ENCODE data around the gene HYCC2. TPM values are rescaled to one million over a fixed set of nuclear protein-coding genes. Genes with fewer than 3 reads are reported as not detected.
A peak's percentile ranks its signal among the peaks of the same experiment; 100 is the strongest.

Gene HYCC2
- total and polyA plus RNA-seq, 7 donors = 4.8 to 20.2 (median 13.6) TPM

- H3K4me1 ChIP-seq = no peaks in the 10 kb centered on the region
- DNase-seq = no peak
- no peak overlapping the region for H3K27ac ChIP-seq
- no peaks in the 10 kb centered on the region for H3K27me3 ChIP-seq
- H3K36me3 ChIP-seq = no peaks in the 10 kb centered on the region
- no peak for TF ChIP-seq CTCF (IDR thresholded peaks at IDR 0.05)
- TF ChIP-seq EP300 (IDR thresholded peaks at IDR 0.05) = no peak
- no peak for TF ChIP-seq POLR2AphosphoS5 (IDR thresholded peaks at IDR 0.05)
- TF ChIP-seq POLR2A (IDR thresholded peaks at IDR 0.05) = no peak
- H3K9me3 ChIP-seq = no peaks in the 10 kb centered on the region
- intact Hi-C loops (cut with DNase I) = no loop called here
- WGBS, 2 donors = 97 to 100% methylated on average over 1 of the region's 1 CpG
- no peak overlapping the region for H3K4me3 ChIP-seq
Measured at GRCh38 chr2:201105759-201106158, 34.3 kb upstream of the HYCC2 start.

DNA sequence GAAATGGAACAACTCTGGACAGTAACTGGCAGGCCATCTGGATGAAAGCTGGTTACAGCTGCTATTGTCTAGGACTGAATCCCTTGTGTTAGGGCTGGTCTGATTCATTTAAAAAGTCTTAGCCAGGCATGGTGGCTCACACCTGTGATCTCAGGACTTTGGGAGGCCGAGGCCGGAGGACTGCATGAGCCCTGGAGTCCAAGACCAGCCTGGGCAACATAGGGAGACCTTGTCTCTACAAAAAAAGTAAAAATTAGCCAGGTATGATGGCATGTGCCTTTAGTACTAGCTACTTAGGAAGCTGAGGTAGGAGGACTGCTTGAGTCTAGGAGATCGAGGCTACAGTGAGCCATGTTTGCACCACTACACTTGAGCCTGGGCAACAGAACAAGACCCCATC lies 29.0 kb upstream of the HYCC2 start:
- Histone ChIP-seq H3K27ac (no peak overlapping the region), H3K4me3 (no peak overlapping the region), H3K9me3 (no peaks in the 10 kb centered on the region), H3K4me1 (no peaks in the 10 kb centered on the region), H3K27me3 (no peaks in the 10 kb centered on the region), H3K36me3 (no peaks in the 10 kb centered on the region)
- intact Hi-C loops (cut with DNase I) = no loop called here
- no peak for TF ChIP-seq POLR2AphosphoS5 (IDR thresholded peaks at IDR 0.05)
- TF ChIP-seq EP300 (IDR thresholded peaks at IDR 0.05) = no peak
- no peak for TF ChIP-seq POLR2A (IDR thresholded peaks at IDR 0.05)
- no peak for TF ChIP-seq CTCF (IDR thresholded peaks at IDR 0.05)
- no peak for DNase-seq
- 97 to 98% methylated on average over 3 of the region's 3 CpGs for WGBS, 2 donors

DNA sequence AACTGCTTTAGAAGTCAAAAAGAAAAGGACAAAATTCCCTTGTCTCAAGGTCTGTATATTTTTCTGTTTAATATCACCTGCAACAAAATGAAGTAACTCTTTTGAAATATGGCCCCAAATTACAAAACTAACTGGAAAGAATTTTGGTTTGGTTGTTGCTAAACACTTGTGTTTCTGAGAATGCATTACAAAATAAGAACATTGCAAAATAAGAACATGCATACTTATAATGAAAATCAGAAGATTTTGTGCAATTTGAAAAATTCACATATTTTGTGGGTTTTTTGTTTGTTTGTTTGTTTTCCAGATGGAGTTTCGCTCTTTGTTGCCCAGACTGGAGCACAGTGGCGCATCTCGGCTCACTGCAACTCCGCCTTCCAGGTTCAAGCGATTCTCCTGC lies 22.1 kb upstream of the HYCC2 start:
- no peak for DNase-seq
- no peak overlapping the region for H3K27ac ChIP-seq
- 96 to 98% methylated on average over 5 of the region's 5 CpGs for WGBS, 2 donors
- no peaks in the 10 kb centered on the region for H3K4me1 ChIP-seq
- H3K27me3 ChIP-seq = no peaks in the 10 kb centered on the region
- H3K36me3 ChIP-seq = peaks cover 0 to 10% (median 0%) of the 10 kb centered on the region in 4 donors
- H3K4me3 ChIP-seq = no peak overlapping the region
- no peaks in the 10 kb centered on the region for H3K9me3 ChIP-seq
- TF ChIP-seq EP300 (IDR thresholded peaks at IDR 0.05) (no peak), POLR2AphosphoS5 (IDR thresholded peaks at IDR 0.05) (peak in 2 of 4 donors; percentile 10 to 49), CTCF (IDR thresholded peaks at IDR 0.05) (no peak), POLR2A (IDR thresholded peaks at IDR 0.05) (no peak)
- intact Hi-C loops (cut with DNase I) = no loop called here

- no peak for TF ChIP-seq POLR2A (IDR thresholded peaks at IDR 0.05)
- TF ChIP-seq POLR2AphosphoS5 (IDR thresholded peaks at IDR 0.05) = no peak
- TF ChIP-seq CTCF (IDR thresholded peaks at IDR 0.05) = no peak
- TF ChIP-seq EP300 (IDR thresholded peaks at IDR 0.05) = no peak
- intact Hi-C loops (cut with DNase I) = no loop called here
- 92 to 93% methylated on average over 4 of the region's 4 CpGs for WGBS, 2 donors
- Histone ChIP-seq H3K36me3 (peaks cover 0 to 39% (median 9%) of the 10 kb centered on the region in 4 donors), H3K27ac (no peak overlapping the region), H3K9me3 (no peaks in the 10 kb centered on the region), H3K4me1 (no peaks in the 10 kb centered on the region), H3K27me3 (no peaks in the 10 kb centered on the region), H3K4me3 (no peak overlapping the region)
- DNase-seq = no peak
Measured at GRCh38 chr2:201090574-201090973, 19.1 kb upstream of the HYCC2 start.

DNA sequence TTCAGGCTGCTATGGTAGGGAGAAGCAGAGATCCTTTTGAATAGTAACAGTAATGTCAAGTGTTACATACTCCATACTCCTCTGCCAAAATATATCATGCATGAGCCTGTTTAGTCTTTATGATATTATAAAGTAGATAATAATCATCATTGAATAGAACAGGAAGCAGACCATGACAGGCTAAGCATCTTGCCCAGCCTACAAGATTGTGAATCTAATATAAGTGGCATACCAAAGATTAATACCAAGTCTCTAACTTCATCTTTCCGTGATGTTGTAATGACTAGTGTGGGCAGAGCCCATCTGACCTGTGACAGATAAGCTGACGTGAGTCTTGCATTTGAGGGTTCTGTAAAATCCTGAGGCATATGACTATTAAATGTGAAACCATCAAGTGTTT lies 13.4 kb upstream of the HYCC2 start:
- no peak overlapping the region for H3K4me3 ChIP-seq
- H3K36me3 ChIP-seq = peaks cover 0 to 93% (median 26%) of the 10 kb centered on the region in 4 donors
- no peak overlapping the region for H3K27ac ChIP-seq
- intact Hi-C loops (cut with DNase I) = no loop called here
- WGBS, 2 donors = 90 to 94% methylated on average over 2 of the region's 2 CpGs
- no peaks in the 10 kb centered on the region for H3K27me3 ChIP-seq
- no peaks in the 10 kb centered on the region for H3K4me1 ChIP-seq
- DNase-seq = no peak
- H3K9me3 ChIP-seq = no peaks in the 10 kb centered on the region
- TF ChIP-seq EP300 (IDR thresholded peaks at IDR 0.05) (no peak), CTCF (IDR thresholded peaks at IDR 0.05) (no peak), POLR2A (IDR thresholded peaks at IDR 0.05) (no peak), POLR2AphosphoS5 (IDR thresholded peaks at IDR 0.05) (no peak)

Data from sigmoid colon (tissue), 7 donors.